Superior temporal gyrus (tissue), 1 donor: ENCODE results near the gene STAT1.

Experiments
- DNase-seq: peaks from one replicate; pipeline ENCODE4 v3.0.0-alpha.2; 2016; ENCODE audit errors: extremely low spot score

The STAT1 gene

GRCh38 chr2:191013932-191014652, at the start of gene STAT1:
Gene STAT1 (minus strand): TSS chr2:191014171. CDS start chr2:191010003, 4,168 bp downstream.
- DNase-seq, result peak; percentile 94

GRCh38 chr2:191063584-191063983, 49.6 kb upstream of the STAT1 start:
- DNase-seq, result no peak

- no peak for DNase-seq
Observed at GRCh38 chr2:191061381-191061980, 47.5 kb upstream of the STAT1 start.

GRCh38 chr2:191059308-191059707, 45.3 kb upstream of the STAT1 start:
- no peak for DNase-seq

- no peak for DNase-seq
Observed at GRCh38 chr2:191056228-191056627, 42.3 kb upstream of the STAT1 start.

GRCh38 chr2:191053256-191053655, 39.3 kb upstream of the STAT1 start:
- no peak for DNase-seq

GRCh38 chr2:191051825-191052778, 38.1 kb upstream of the STAT1 start:
- peak; percentile 77 for DNase-seq

GRCh38 chr2:191051177-191051576, 37.2 kb upstream of the STAT1 start:
- DNase-seq, result no peak

- DNase-seq, result no peak
Observed at GRCh38 chr2:191050640-191050987, 36.6 kb upstream of the STAT1 start.

GRCh38 chr2:191049728-191050639, 36.0 kb upstream of the STAT1 start:
- no peak for DNase-seq

GRCh38 chr2:191048073-191048472, 34.1 kb upstream of the STAT1 start:
- DNase-seq, result no peak

GRCh38 chr2:191045141-191045540, 31.2 kb upstream of the STAT1 start:
- no peak for DNase-seq

- no peak for DNase-seq
Observed at GRCh38 chr2:191043438-191043837, 29.5 kb upstream of the STAT1 start.

GRCh38 chr2:191041418-191042161, 27.6 kb upstream of the STAT1 start:
- DNase-seq, result no peak

- DNase-seq, result no peak
Observed at GRCh38 chr2:191039616-191040015, 25.6 kb upstream of the STAT1 start.

- DNase-seq, result no peak
Observed at GRCh38 chr2:191038741-191039140, 24.8 kb upstream of the STAT1 start.

- DNase-seq, result no peak
Observed at GRCh38 chr2:191038241-191038725, 24.3 kb upstream of the STAT1 start.

GRCh38 chr2:191037351-191037750, 23.4 kb upstream of the STAT1 start:
- DNase-seq, result no peak

- DNase-seq, result no peak
Observed at GRCh38 chr2:191036363-191036762, 22.4 kb upstream of the STAT1 start.

- no peak for DNase-seq
Observed at GRCh38 chr2:191032588-191033429, 18.8 kb upstream of the STAT1 start.
